ENCODE data around the gene STT3B.

DNA sequence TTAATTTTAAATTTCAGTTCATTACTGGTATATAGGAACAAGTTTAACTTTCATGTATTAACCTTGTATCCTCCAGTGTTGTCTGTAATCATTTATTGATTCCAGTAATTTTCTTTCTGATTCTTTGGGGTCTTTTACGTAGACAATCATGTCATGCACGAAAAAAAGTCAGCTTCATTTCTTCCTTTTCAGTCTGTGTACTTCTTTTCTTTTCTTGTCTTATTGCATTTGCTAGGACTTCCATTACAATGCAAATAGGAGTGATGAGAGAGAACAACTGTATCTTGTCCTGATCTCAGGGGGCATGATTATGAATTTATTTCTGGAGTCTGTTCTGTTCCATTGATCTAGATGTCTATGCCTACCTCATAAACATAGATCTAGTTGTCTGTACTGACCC lies 56.5 kb downstream of the STT3B start:
- no peak for TF ChIP-seq POLR2A (IDR thresholded peaks at IDR 0.05)
- TF ChIP-seq, protein P1, sequence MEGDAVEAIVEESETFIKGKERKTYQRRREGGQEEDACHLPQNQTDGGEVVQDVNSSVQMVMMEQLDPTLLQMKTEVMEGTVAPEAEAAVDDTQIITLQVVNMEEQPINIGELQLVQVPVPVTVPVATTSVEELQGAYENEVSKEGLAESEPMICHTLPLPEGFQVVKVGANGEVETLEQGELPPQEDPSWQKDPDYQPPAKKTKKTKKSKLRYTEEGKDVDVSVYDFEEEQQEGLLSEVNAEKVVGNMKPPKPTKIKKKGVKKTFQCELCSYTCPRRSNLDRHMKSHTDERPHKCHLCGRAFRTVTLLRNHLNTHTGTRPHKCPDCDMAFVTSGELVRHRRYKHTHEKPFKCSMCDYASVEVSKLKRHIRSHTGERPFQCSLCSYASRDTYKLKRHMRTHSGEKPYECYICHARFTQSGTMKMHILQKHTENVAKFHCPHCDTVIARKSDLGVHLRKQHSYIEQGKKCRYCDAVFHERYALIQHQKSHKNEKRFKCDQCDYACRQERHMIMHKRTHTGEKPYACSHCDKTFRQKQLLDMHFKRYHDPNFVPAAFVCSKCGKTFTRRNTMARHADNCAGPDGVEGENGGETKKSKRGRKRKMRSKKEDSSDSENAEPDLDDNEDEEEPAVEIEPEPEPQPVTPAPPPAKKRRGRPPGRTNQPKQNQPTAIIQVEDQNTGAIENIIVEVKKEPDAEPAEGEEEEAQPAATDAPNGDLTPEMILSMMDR (IDR thresholded peaks at IDR 0.05) = no peak
